Measurements from ENCODE around the gene WDR17.
"Not testable (repeated sequence)": the region's sequence is repeated elsewhere in the genome, so short reads cannot be mapped to it uniquely, and the experiment has no call there.

The WDR17 gene

GRCh38 chr4:176193938-176194337 is 128.3 kb downstream of the WDR17 start:
- DNase-seq, result no peak

GRCh38 chr4:176195184-176195978 is 129.7 kb downstream of the WDR17 start, which contains the start of gene SPATA4:
TSS of gene SPATA4 (minus strand) at chr4:176195585. CDS start at chr4:176195562, 23 bp downstream.
- peak; percentile 89 to 90 for DNase-seq

- no peak for DNase-seq
Observed at GRCh38 chr4:176198316-176198903, 132.8 kb downstream of the WDR17 start.

- no peak for DNase-seq
Observed at GRCh38 chr4:176205299-176205698, 139.7 kb downstream of the WDR17 start.

GRCh38 chr4:176207839-176208238 is 142.2 kb downstream of the WDR17 start:
- DNase-seq, result no peak

GRCh38 chr4:176209535-176209934 is 143.9 kb downstream of the WDR17 start:
- DNase-seq, result no peak

GRCh38 chr4:176210101-176210500 is 144.5 kb downstream of the WDR17 start:
- DNase-seq, result no peak

GRCh38 chr4:176210579-176211296 is 145.1 kb downstream of the WDR17 start:
- no peak for DNase-seq

GRCh38 chr4:176212351-176212750 is 146.7 kb downstream of the WDR17 start:
- DNase-seq, result not testable (repeated sequence)

- no peak for DNase-seq
Observed at GRCh38 chr4:176217510-176217909, 151.9 kb downstream of the WDR17 start.

GRCh38 chr4:176222149-176222548 is 156.5 kb downstream of the WDR17 start:
- DNase-seq, result no peak

- DNase-seq, result no peak
Observed at GRCh38 chr4:176223561-176223960, 157.9 kb downstream of the WDR17 start.

- DNase-seq, result no peak
Observed at GRCh38 chr4:176226736-176227135, 161.1 kb downstream of the WDR17 start.

GRCh38 chr4:176229645-176230044 is 164.0 kb downstream of the WDR17 start:
- DNase-seq, result no peak
